Measurements from ENCODE around the gene CEP170B.
"Not testable (repeated sequence)": the region's sequence is repeated elsewhere in the genome, so short reads cannot be mapped to it uniquely, and the experiment has no call there.

The CEP170B gene

DNA sequence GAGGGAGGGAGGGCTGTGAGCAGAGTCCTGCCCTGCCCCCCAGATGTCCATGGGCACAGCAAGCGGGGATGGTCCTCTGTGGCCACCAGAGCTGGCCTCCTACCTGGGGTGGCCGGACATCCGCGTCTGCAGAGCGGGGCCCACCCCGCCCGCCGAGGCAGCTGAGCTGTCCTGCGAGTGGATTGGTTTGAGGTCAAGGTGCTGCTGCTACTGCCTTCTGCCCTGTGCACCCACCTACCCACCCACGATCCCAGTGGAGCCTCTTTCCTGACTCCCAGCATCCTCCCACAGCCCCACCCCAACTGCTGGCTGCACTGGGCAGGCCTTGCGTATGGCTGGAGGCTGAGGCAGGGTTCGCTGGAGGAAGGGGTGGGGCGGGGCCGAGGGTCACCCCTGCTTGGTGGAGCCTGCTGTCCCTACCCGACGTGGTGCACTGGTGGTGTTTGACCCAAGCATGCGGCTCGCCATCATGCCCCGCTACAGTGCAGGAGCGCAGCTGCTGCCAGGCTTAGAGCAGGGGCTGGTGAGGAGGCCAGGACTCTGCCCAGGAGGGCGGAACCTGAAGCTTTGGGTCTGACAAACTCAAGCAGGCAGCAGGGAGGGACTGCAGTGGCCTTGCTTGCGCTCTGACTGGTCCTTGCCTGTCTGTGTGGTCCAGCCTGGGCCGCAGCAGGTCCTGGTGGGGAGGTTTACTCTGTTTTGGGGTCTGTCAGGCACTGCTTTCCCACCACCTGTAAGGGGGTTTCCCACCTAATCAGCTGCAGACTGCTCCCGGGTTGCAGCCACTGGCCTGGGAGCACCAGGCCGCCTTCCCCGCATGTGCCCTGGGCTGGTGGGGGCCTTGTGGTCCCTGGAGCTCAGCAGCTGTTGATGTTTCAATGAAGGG is 23.7 kb downstream of the CEP170B start:
- DNase-seq (ENCODE audit: low spot score in 2 of 2), result no peak
- ATAC-seq (replicated peaks; ENCODE audit: extremely low read depth, poor library complexity, severe bottlenecking), result no peak
- Mint-ChIP-seq H3K36me3 (ENCODE audit: insufficient read depth) (no peaks in the 10 kb centered on the region), H3K27me3 (no peaks in the 10 kb centered on the region), H3K9me3 (no peaks in the 10 kb centered on the region), H3K4me3 (no peak overlapping the region), H3K27ac (ENCODE audit: low read depth) (no peak overlapping the region), H3K4me1 (no peaks in the 10 kb centered on the region)

DNA sequence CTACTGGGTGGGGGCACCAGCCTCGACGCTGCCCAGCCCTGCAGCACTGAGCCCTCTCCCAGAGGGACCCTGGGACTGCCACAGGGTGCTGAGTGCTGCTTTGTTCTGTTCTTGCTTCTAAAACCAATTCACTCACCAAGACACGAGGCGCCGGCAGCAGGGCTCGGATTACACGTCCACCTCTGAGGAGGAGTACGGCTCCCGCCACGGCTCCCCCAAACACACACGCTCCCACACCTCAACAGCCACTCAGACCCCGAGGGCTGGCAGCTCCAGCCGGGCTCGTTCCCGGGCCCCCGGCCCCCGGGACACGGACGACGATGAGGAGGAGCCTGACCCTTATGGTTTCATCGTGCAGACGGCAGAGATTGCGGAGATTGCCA is 24.3 kb downstream of the CEP170B start:
- no peak for DNase-seq (ENCODE audit: low spot score in 2 of 2)
- H3K4me1 Mint-ChIP-seq, result no peaks in the 10 kb centered on the region

DNA sequence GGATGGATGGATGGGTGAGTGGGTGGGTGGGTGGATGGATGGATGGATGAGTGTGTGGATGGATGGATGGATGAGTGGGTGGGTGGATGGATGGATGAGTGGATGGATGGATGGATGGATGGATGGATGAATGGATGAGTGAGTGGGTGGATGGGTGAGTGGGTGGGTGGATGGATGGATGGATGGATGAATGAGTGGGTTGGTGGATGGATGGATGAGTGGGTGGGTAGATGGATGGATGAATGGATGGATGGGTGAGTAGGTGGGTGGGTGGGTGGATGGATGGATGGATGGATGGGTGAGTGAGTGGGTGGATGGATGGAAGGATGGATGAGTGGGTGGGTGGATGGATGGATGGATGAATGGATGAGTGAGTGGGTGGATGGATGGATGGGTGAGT is 25.2 kb downstream of the CEP170B start:
- ATAC-seq (replicated peaks; ENCODE audit: extremely low read depth, poor library complexity, severe bottlenecking); H3K27ac Mint-ChIP-seq (ENCODE audit: low read depth); H3K4me1 Mint-ChIP-seq; H3K36me3 Mint-ChIP-seq (ENCODE audit: insufficient read depth); H3K4me3 Mint-ChIP-seq; DNase-seq (ENCODE audit: low spot score in 2 of 2); H3K27me3 Mint-ChIP-seq; H3K9me3 Mint-ChIP-seq: not testable (repeated sequence)

More for the DNA sequence above, 24.3 kb downstream of the CEP170B start:
- H3K27me3 Mint-ChIP-seq, result no peaks in the 10 kb centered on the region
- no peak overlapping the region for H3K27ac Mint-ChIP-seq (ENCODE audit: low read depth)
- H3K4me3 Mint-ChIP-seq, result no peak overlapping the region
- no peak for ATAC-seq (replicated peaks; ENCODE audit: extremely low read depth, poor library complexity, severe bottlenecking)
- H3K36me3 Mint-ChIP-seq (ENCODE audit: insufficient read depth), result no peaks in the 10 kb centered on the region
- no peaks in the 10 kb centered on the region for H3K9me3 Mint-ChIP-seq

DNA sequence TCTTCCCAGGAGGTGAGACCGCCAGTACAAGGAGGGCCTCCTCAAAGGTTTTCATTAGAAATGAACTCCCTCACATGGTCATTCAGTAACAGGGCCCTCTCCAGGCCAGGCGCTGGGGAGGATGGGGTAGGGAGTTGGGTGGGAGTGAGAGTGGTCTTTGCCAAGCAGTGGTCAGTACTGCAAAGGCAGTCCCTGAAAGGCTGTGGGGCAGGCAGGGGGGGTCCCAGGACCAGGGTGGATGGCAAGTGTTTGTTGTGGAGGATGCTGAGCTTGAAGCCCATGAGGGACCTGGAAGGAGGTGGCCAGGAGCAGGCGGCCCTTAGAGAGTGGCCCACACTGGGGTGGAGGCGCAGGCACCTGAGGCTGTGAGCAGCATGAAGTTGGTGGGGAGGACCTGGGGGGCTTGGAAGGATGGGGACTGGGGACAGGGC is 26.1 kb downstream of the CEP170B start:
- H3K27ac Mint-ChIP-seq (ENCODE audit: low read depth), result no peak overlapping the region
- H3K9me3 Mint-ChIP-seq, result no peaks in the 10 kb centered on the region
- no peak for ATAC-seq (replicated peaks; ENCODE audit: extremely low read depth, poor library complexity, severe bottlenecking)
- no peaks in the 10 kb centered on the region for H3K36me3 Mint-ChIP-seq (ENCODE audit: insufficient read depth)
- H3K4me3 Mint-ChIP-seq, result no peak overlapping the region
- H3K4me1 Mint-ChIP-seq, result no peaks in the 10 kb centered on the region
- no peaks in the 10 kb centered on the region for H3K27me3 Mint-ChIP-seq
- no peak for DNase-seq (ENCODE audit: low spot score in 2 of 2)

DNA sequence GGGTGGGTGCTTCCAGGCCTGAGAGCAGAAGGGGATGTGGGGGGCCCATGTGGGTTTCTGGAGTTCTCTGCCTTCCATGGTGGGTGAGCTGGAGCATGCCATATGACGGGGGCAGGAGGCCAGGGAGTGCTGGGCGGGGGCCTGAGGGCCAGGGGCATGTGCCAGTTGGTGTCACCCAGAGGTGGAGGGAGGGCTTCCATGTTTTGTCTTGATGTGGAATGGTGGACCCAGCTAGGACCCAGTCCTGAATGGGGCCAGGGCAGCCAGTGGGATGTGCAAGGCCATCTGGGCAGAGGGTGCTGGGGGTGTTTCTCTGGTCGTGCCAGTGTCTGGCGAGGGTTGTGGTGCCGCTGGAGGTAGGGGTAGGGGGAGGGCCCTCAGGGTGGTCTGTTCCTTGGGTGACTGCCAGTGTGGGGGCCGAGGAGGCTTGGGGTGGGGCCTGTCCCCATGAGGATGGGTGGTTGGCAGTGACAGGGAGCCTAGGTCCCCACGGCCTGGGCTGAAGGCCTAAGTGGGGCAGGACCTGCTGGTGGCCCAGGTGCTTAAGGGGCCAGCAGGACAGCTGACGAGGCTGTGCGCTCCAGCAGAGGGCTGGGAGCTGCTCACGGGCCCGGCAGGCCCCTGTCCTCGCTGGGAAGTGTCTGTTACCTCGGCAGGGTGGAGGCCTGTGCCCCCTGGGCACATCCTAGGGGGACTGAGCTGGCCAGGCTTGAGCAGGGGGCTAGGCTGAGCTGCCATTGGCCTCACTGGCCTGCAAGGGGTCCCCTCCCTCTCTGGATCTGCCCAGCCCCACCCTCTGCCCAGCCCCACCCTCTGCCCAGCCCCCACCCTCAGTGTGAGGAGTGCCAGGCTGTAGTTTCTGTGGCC is 26.8 kb downstream of the CEP170B start:
- ATAC-seq (replicated peaks; ENCODE audit: extremely low read depth, poor library complexity, severe bottlenecking) (no peak), DNase-seq (ENCODE audit: low spot score in 2 of 2) (peak in 1 of 2 donors; percentile 7)
- Mint-ChIP-seq H3K4me3 (no peak overlapping the region), H3K36me3 (ENCODE audit: insufficient read depth) (no peaks in the 10 kb centered on the region), H3K9me3 (no peaks in the 10 kb centered on the region), H3K27me3 (no peaks in the 10 kb centered on the region), H3K4me1 (no peaks in the 10 kb centered on the region), H3K27ac (ENCODE audit: low read depth) (no peak overlapping the region)

DNA sequence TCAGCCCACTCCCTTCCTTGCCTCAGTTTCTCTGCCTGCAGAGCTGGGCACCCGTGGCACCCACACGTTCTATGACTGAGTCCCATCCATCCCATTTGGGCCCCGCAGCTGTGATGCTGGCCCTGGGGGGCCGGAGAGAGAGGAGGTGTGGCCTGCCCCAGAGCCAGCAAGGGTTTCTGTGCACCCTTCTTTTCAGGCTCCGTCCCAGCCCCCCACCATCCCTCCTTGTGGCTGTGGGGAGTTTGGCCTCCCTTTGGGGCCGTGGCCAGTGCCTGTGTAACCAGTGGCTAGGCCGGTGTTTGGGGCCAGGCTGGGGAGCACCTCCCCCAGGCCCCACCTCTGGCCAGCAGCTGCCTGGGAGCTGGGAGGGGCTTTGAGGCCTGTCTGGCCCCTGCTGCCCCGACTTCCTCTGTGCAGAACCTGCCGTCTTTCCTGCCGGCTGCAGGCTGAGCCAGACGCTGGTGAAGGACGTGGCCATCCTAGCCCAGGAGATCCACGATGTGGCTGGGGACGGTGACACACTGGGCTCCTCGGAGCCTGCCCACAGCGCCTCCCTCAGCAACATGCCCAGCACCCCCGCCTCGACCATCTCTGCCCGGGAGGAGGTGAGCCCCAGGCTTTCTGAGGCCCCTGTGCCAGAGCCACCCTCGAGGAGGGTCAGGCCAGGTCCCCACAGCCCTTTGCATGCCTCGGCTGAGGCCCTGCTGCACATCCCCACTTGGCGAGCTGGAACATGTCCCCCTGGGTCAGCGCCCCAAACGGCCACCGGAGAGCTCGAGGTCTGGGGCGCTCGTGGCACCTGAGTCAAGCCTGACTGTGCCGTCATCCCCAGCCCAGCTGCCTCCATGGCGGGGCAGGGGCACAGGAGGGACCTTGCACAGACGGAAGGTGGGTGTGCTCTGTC is 27.7 kb downstream of the CEP170B start:
- Mint-ChIP-seq H3K4me1 (no peaks in the 10 kb centered on the region), H3K27ac (ENCODE audit: low read depth) (no peak overlapping the region), H3K9me3 (no peaks in the 10 kb centered on the region), H3K4me3 (no peak overlapping the region), H3K36me3 (ENCODE audit: insufficient read depth) (no peaks in the 10 kb centered on the region), H3K27me3 (no peaks in the 10 kb centered on the region)
- ATAC-seq (replicated peaks; ENCODE audit: extremely low read depth, poor library complexity, severe bottlenecking) (no peak), DNase-seq (ENCODE audit: low spot score in 2 of 2) (no peak)

DNA sequence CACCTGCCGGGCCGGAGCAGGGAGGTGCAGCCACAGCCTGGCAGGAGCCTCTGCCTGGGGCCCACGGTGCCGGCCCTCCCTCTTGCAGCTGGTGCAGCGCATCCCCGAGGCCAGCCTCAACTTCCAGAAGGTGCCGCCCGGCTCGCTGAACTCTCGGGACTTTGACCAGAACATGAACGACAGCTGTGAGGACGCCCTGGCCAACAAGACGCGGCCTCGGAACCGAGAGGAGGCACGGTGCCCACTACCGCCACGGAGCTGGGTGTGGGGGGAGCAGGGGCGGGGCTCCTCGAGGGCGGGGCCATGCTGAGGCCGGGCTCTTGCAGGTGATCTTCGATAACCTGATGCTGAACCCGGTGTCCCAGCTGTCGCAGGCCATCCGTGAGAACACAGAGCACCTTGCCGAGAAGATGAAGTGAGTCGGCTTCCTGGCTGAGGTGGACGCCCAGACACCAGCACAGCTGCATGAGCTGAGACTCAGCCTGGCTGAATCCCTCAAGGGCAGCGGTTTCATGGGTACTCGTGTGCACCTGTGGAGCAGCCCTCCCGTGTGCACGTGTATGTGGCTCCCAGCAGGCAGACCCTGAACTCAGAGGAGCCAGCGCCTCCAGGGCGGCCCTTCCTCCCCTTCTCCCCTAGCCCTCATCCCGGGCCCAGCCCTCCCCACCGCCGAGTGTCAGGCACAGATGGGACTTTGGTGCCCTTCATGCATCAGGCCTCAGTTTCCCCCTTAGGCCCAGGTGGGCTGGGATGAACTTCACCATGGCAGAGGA is 28.6 kb downstream of the CEP170B start:
- no peaks in the 10 kb centered on the region for H3K4me1 Mint-ChIP-seq
- no peak overlapping the region for H3K27ac Mint-ChIP-seq (ENCODE audit: low read depth)
- H3K27me3 Mint-ChIP-seq, result no peaks in the 10 kb centered on the region
- no peak overlapping the region for H3K4me3 Mint-ChIP-seq
- H3K36me3 Mint-ChIP-seq (ENCODE audit: insufficient read depth), result no peaks in the 10 kb centered on the region
- no peak for ATAC-seq (replicated peaks; ENCODE audit: extremely low read depth, poor library complexity, severe bottlenecking)
- H3K9me3 Mint-ChIP-seq, result no peaks in the 10 kb centered on the region
- DNase-seq (ENCODE audit: low spot score in 2 of 2), result no peak

DNA sequence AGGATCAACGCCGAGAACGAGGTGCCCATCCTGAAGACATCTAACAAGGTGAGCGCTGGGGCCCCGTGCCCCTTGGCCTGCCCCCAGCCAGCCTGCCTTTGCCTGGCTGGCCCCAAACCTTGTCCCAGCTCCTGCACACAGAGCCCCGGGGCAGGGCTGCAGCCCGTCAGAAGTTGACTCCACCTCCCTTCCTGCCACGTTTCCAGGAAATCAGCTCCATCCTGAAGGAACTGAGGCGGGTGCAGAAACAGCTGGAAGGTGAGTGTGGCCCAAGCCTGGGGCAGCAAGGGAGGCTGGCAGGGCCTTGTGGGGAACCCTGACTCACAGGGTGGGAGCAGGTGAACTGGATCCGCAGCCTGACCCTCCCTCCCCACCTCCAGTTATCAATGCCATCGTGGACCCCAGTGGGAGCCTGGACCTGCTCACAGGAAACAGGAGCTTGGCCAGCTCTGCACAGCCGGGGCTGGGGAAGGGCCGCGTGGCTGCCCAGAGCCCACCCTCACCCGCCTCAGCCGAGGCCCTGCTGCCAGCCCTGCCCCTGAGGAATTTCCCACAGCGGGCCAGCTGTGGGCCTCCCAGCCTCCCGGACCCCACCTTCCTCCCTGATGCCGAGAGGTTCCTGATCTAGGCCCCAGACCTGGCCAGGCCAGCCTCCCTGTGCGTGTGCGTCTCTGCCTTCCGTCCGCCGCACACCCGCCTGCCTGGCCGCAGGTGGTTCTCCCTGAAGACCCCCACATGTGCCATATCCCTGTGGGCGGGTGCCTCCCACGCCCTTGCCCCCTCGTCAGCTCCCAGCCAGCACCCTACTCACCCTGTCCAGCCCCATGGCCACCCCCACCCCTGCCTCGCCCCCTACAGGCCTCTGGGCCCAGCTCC is 29.5 kb downstream of the CEP170B start:
- ATAC-seq (replicated peaks; ENCODE audit: extremely low read depth, poor library complexity, severe bottlenecking) (no peak), DNase-seq (ENCODE audit: low spot score in 2 of 2) (no peak)
- Mint-ChIP-seq H3K36me3 (ENCODE audit: insufficient read depth) (no peaks in the 10 kb centered on the region), H3K27me3 (no peaks in the 10 kb centered on the region), H3K27ac (ENCODE audit: low read depth) (no peak overlapping the region), H3K4me3 (no peak overlapping the region), H3K4me1 (no peaks in the 10 kb centered on the region), H3K9me3 (no peaks in the 10 kb centered on the region)

DNA sequence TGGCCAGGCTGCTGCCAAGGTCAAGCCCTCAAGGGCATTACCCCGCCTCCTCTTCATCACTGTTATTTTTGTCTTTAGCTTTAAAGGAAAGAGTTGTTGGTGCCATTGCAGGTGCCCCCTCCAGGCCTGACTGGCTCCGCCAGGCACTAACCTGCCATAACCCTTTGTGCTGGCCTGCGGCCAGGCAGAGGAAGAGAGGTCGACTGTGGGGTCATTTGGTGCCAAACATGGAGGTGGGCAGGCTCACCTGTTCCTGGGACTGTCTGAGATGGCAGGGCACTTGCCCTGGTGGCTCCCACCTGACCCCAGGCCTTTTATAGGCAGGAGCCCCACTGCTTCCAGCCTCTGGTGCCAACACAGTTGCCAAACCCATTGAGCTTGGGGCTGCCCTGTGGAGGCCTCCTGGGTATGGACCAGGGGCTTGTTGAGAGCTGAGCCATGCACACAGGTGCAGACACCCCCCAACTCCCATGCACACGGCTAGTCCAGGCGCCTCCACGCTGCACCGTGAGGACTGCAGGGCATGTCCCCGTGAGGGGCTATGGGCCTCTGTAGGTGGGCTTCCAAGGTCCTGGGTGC is 30.2 kb downstream of the CEP170B start:
- Mint-ChIP-seq H3K27ac (ENCODE audit: low read depth) (no peak overlapping the region), H3K4me3 (no peak overlapping the region), H3K27me3 (no peaks in the 10 kb centered on the region), H3K36me3 (ENCODE audit: insufficient read depth) (no peaks in the 10 kb centered on the region), H3K4me1 (no peaks in the 10 kb centered on the region), H3K9me3 (no peaks in the 10 kb centered on the region)
- ATAC-seq (replicated peaks; ENCODE audit: extremely low read depth, poor library complexity, severe bottlenecking) (no peak), DNase-seq (ENCODE audit: low spot score in 2 of 2) (no peak)

DNA sequence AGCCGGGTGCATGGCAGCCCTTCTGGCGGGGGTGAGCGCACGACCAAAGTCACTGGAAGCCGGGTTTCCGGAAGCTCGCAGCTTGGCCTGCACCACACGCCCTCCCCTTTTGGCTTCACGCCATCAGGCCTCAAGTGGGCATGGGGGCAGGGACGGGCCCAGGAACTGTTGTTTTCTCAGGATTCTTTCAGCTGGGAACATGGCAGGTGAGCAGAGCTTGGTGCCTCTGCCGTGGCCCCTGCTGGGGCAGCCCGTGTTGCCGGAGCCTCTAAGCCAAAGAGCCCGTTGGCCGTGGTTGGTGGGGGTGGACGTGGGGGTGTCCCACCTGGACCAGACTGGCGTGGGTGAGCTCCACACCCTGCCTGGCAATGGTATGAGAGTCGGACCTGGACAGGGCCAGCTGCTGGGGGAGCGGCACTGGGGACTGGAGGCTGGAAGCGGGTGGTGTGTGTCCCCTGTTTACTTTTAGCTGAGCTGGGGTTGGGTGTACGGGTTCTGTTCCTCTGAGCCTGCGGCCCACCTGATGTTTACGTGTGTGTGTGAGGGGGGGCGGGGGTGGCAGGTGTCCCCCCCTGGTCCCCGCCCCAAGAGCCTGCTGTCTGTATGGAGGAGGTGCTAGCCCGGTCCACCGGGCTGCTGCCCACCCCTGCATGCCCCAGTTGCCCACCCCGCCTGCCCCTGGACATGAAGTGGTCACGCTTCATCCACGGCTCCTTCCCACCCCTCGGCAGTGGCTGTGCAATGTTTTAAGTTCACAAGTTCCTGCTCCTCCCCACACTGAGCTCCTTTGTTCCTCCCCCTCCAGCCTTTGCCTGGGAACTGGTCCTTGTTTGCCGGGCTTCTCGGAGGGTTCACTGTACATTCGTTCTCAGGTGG is 31.0 kb downstream of the CEP170B start:
- ATAC-seq (replicated peaks; ENCODE audit: extremely low read depth, poor library complexity, severe bottlenecking) (no peak), DNase-seq (ENCODE audit: low spot score in 2 of 2) (no peak)
- H3K4me1 Mint-ChIP-seq, result no peaks in the 10 kb centered on the region
- H3K4me3 Mint-ChIP-seq, result no peak overlapping the region
- no peaks in the 10 kb centered on the region for H3K36me3 Mint-ChIP-seq (ENCODE audit: insufficient read depth)
- H3K9me3 Mint-ChIP-seq, result no peaks in the 10 kb centered on the region
- H3K27ac Mint-ChIP-seq (ENCODE audit: low read depth), result no peak overlapping the region
- no peaks in the 10 kb centered on the region for H3K27me3 Mint-ChIP-seq
